ENCODE results near the gene MUC5B. TPM values are rescaled to one million over a fixed set of nuclear protein-coding genes. Genes with fewer than 3 reads are reported as not detected.

The MUC5B gene
- total and polyA plus RNA-seq, 11 donors, result 0.01 TPM; not detected in 10

DNA sequence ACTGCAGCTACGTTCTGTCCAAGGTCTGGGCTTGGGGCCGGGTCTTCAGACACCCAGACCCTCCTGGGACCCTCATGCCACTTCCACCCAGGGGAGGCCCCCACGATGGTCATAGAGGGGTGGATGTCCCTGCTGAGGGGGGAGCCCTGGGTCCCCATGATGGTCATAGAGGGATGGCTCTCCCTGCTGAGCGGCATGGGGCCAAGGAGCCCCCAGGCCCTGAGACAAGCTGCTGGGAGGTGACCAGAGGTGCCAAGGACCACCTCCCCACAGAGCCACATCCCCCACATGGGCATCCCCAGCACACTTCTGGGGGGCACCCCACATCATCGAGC lies 7.2 kb downstream of the MUC5B start:
- TF ChIP-seq POLR2A (IDR thresholded peaks at IDR 0.05), result no peak
- peak in 2 of 5 donors; percentile 9 to 51 for DNase-seq
- Histone ChIP-seq H3K4me1 (no peaks in the 10 kb centered on the region), H3K27me3 (peaks cover 5 to 61% (median 15%) of the 10 kb centered on the region in 9 donors), H3K36me3 (no peaks in the 10 kb centered on the region), H3K9me3 (no peaks in the 10 kb centered on the region), H3K4me3 (no peak overlapping the region), H3K27ac (no peak overlapping the region)
- 72 to 90% (median 79%) methylated on average over 4 to 5 of the region's 5 CpGs; no CpG with 5 or more reads in 1 of the 4 donors for WGBS, 4 donors
- no peak for ATAC-seq
- intact Hi-C loops (cut with DNase I), result no loop called here

DNA sequence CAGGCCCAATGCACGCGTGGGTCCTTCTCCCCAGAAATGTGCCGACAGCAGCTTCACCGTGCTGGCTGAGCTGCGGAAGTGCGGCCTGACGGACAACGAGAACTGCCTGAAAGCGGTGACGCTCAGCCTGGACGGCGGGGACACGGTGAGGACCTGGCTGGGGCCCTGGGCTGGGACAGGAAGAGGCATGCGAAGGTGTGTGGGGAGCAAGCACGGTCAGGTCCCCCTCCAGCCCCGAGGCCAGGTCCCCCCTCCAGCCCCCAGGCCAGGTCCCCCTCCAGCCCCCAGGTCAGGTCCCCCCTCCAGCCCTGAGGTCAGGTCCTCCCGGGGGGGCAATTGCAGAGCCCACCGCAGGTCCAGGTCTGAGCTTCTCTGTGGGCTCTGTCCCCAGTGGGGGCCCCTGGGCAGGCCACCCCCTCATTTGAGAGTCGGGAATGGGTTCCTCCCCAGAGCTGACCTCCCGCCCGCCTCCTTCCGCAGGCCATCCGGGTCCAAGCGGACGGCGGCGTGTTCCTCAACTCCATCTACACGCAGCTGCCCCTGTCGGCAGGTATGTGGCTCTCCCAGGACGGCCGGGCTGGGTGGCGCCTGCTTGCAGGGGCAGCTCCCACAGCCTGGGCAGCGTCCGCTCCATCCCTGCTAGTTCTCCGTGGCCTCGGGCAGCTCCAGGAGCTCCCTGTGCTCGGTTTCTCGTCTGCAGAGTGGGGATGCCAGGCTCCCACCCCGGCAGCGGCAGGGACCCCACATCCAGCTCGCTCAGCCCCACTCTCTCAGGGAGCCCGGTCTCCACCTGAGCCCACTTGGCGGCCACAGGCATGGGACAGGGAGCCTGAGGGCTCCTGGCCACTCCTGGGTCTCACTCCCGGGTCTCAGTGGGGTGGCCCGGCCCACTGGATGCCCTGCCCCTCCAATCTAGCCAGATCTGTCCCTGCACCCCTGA lies 7.9 kb downstream of the MUC5B start:
- no peak for TF ChIP-seq POLR2A (IDR thresholded peaks at IDR 0.05)
- TF ChIP-seq, protein P1, sequence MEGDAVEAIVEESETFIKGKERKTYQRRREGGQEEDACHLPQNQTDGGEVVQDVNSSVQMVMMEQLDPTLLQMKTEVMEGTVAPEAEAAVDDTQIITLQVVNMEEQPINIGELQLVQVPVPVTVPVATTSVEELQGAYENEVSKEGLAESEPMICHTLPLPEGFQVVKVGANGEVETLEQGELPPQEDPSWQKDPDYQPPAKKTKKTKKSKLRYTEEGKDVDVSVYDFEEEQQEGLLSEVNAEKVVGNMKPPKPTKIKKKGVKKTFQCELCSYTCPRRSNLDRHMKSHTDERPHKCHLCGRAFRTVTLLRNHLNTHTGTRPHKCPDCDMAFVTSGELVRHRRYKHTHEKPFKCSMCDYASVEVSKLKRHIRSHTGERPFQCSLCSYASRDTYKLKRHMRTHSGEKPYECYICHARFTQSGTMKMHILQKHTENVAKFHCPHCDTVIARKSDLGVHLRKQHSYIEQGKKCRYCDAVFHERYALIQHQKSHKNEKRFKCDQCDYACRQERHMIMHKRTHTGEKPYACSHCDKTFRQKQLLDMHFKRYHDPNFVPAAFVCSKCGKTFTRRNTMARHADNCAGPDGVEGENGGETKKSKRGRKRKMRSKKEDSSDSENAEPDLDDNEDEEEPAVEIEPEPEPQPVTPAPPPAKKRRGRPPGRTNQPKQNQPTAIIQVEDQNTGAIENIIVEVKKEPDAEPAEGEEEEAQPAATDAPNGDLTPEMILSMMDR (IDR thresholded peaks at IDR 0.05), result no peak
- Histone ChIP-seq H3K27ac (no peak overlapping the region), H3K4me1 (no peaks in the 10 kb centered on the region), H3K36me3 (no peaks in the 10 kb centered on the region), H3K27me3 (peaks cover 5 to 58% (median 15%) of the 10 kb centered on the region in 9 donors), H3K4me3 (no peak overlapping the region), H3K9me3 (no peaks in the 10 kb centered on the region)
- intact Hi-C loops (cut with DNase I), result no loop called here
- ATAC-seq, result no peak
- DNase-seq, result peak in 3 of 5 donors; percentile 19 to 65 (median 20)
- 70 to 76% (median 74%) methylated on average over 26 to 45 of the region's 45 CpGs for WGBS, 4 donors

DNA sequence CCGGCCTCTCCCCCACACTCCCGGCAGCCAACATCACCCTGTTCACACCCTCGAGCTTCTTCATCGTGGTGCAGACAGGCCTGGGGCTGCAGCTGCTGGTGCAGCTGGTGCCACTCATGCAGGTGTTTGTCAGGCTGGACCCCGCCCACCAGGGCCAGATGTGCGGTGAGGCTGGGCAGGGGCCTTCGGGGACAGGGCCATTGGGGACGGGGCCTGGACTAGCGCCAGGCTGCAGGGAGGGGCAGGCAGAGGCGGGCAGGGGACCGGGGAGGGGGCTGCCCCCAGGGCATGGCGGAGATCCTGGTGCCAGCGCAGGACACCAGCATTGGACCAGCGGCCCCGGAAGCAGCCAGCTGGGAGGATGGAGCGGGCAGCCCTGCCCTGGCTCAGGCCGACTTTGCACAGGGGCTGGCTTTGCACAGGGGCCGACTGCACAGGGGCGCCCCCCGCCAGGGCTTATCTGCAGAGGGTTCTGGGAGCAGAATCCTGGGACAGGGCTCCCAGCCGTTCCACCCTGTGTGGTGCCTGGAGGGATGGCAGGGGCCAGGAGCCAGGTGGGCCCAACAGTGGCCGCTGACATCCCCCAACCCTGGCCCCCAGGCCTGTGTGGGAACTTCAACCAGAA lies 8.6 kb downstream of the MUC5B start:
- WGBS, 4 donors, result 53 to 68% (median 61%) methylated on average over 9 to 22 of the region's 22 CpGs
- H3K4me3 ChIP-seq, result no peak overlapping the region
- ATAC-seq, result no peak
- peak in 3 of 5 donors; percentile 17 to 58 (median 20) for DNase-seq
- no peaks in the 10 kb centered on the region for H3K9me3 ChIP-seq
- intact Hi-C loops (cut with DNase I), result no loop called here
- no peak overlapping the region for H3K27ac ChIP-seq
- no peaks in the 10 kb centered on the region for H3K36me3 ChIP-seq
- no peak for TF ChIP-seq POLR2A (IDR thresholded peaks at IDR 0.05)
- TF ChIP-seq, protein P1 (IDR thresholded peaks at IDR 0.05), result no peak
- H3K27me3 ChIP-seq, result peaks cover under 1 to 53% (median 15%) of the 10 kb centered on the region in 9 donors
- H3K4me1 ChIP-seq, result no peaks in the 10 kb centered on the region

DNA sequence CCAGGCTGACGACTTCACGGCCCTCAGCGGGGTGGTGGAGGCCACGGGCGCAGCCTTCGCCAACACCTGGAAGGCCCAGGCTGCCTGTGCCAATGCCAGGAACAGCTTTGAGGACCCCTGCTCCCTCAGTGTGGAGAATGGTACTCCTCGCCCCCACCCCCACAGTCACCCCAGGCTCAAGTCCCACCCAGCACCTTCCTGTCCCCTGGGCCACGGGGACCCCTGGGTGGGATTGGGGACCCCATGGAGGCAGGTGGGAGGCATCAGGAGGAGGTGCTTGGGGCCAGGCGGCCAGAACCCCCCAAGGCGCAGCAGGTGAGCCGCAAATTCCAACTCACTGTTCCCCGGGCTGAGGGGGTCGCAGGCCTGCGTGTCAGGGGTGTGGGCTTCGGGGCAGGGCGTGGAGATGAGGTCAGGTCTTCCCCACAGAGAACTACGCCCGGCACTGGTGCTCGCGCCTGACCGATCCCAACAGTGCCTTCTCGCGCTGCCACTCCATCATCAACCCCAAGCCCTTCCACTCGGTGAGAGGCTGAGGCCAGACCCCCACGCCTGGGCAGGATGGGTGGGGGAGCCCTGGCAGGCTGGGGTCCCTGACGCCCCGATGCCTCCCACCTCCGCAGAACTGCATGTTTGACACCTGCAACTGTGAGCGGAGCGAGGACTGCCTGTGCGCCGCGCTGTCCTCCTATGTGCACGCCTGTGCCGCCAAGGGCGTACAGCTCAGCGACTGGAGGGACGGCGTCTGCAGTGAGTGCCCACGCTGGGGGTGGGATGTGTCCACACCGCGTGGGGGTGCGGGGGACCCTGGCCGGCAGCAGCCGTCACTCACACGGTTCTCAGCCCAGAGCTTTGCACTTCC lies 9.4 kb downstream of the MUC5B start:
- H3K9me3 ChIP-seq, result no peaks in the 10 kb centered on the region
- TF ChIP-seq, protein P1 (IDR thresholded peaks at IDR 0.05), result no peak
- no peak for TF ChIP-seq POLR2A (IDR thresholded peaks at IDR 0.05)
- H3K4me3 ChIP-seq, result no peak overlapping the region
- no peaks in the 10 kb centered on the region for H3K36me3 ChIP-seq
- intact Hi-C loops (cut with DNase I), result no loop called here
- no peaks in the 10 kb centered on the region for H3K4me1 ChIP-seq
- H3K27me3 ChIP-seq, result peaks cover 0 to 48% (median 11%) of the 10 kb centered on the region in 9 donors
- ATAC-seq (no peak), DNase-seq (peak in 3 of 5 donors; percentile 20 to 48 (median 23))
- H3K27ac ChIP-seq, result no peak overlapping the region
- WGBS, 4 donors, result 77 to 79% (median 78%) methylated on average over 26 to 46 of the region's 46 CpGs

Measured in heart left ventricle (tissue), 16 donors.